Calu3 (cell line): ENCODE data around the gene SV2B. TPM values are rescaled to one million over a fixed set of nuclear protein-coding genes. Genes with fewer than 3 reads are reported as not detected.

ENCODE experiments used
- BruUV-seq: library from RNA; stranded (reverse); fragments of 400-500 nt; replicated peaks from 2 replicates; lab custom pipeline; 2021; lab: Mats Ljungman, UMichigan
- CTCF ChIA-PET: fragments of 300-600 bp; sonication (Branson Sonifier 250); formaldehyde crosslinking; loops from one replicate; lab custom pipeline; 2022; ENCODE audit warnings: antibody characterized with exemption; lab: Charles Lee
- DNase-seq: peaks from one replicate; pipeline ENCODE4 v3.0.0; 2022
- H3K27ac Mint-ChIP-seq: one replicate; pipeline ENCODE4 v1.8.0; 2022; ENCODE audit warnings: mixed read lengths; ENCODE audit not compliant: unreplicated experiment
- H3K27me3 Mint-ChIP-seq: one replicate; pipeline ENCODE4 v1.8.0; 2022; ENCODE audit warnings: mixed read lengths; ENCODE audit not compliant: unreplicated experiment
- H3K36me3 Mint-ChIP-seq: one replicate; pipeline ENCODE4 v1.8.0; 2022; ENCODE audit warnings: mild to moderate bottlenecking, moderate library complexity, mixed read lengths; ENCODE audit not compliant: insufficient read depth, unreplicated experiment
- H3K4me1 Mint-ChIP-seq: one replicate; pipeline ENCODE4 v1.8.0; 2022; ENCODE audit warnings: mild to moderate bottlenecking, low read depth, mixed read lengths; ENCODE audit not compliant: unreplicated experiment
- H3K4me3 Mint-ChIP-seq: one replicate; pipeline ENCODE4 v1.8.0; 2022; ENCODE audit warnings: mild to moderate bottlenecking, low read depth, moderate library complexity, mixed read lengths; ENCODE audit not compliant: unreplicated experiment
- H3K9me3 Mint-ChIP-seq: one replicate; pipeline ENCODE4 v1.8.0; 2022; ENCODE audit warnings: low read depth, mixed read lengths; ENCODE audit not compliant: unreplicated experiment
- CTCF ChIP-seq: fragments of 200-600 bp; IDR thresholded peaks from one replicate; pipeline ENCODE4 v1.8.0; 2022; ENCODE audit warnings: antibody characterized with exemption; ENCODE audit not compliant: unreplicated experiment
- intact Hi-C: fragments of 100-400 bp; cut with micrococcal nuclease; formaldehyde crosslinking; loops from one replicate; pipeline ENCODE4 v1.10.0; 2022; ENCODE audit not compliant: unreplicated experiment
- total RNA-seq: library from RNA; stranded (reverse); gene quantifications from 2 replicates; pipeline ENCODE4 v1.2.3, GENCODE V29; 2022

SV2B gene
- total RNA-seq, 1 experiment from 2014 or later: 2.2 TPM

GRCh38 chr15:91150502-91151160, 50.6 kb downstream of the SV2B start:
- H3K4me3 Mint-ChIP-seq: no peak overlapping the region

GRCh38 chr15:91151781-91152563, 51.9 kb downstream of the SV2B start:
- intact Hi-C loops: no loop called here
- Mint-ChIP-seq H3K4me1 (no peaks in the 10 kb centered on the region), H3K27ac (no peak overlapping the region), H3K36me3 (no peaks in the 10 kb centered on the region), H3K27me3 (peaks cover 99% of the 10 kb centered on the region), H3K4me3 (no peak overlapping the region), H3K9me3 (peaks cover 2% of the 10 kb centered on the region)
- TF ChIP-seq CTCF: no peak
- no TSS peak for BruUV-seq
- CTCF ChIA-PET: interaction anchor here (0.7 kb wide), 2 partner anchors 10 to 623 kb away, joined by 3 read pairs; no protein-coding TSS in a partner anchor
- DNase-seq: no peak

More at GRCh38 chr15:91150502-91151160, 50.6 kb downstream of the SV2B start:
- no peak overlapping the region for H3K27ac Mint-ChIP-seq
- no peak for DNase-seq
- peaks cover 2% of the 10 kb centered on the region for H3K9me3 Mint-ChIP-seq
- CTCF ChIA-PET: no interaction called here
- H3K36me3 Mint-ChIP-seq: no peaks in the 10 kb centered on the region
- TF ChIP-seq CTCF: no peak
- intact Hi-C loops: no loop called here
- H3K27me3 Mint-ChIP-seq: peaks cover 99% of the 10 kb centered on the region
- H3K4me1 Mint-ChIP-seq: no peaks in the 10 kb centered on the region
- BruUV-seq: no TSS peak

- intact Hi-C loops: no loop called here
Observed at GRCh38 chr15:91152896-91153581, 53.0 kb downstream of the SV2B start.

More at GRCh38 chr15:91152896-91153581, 53.0 kb downstream of the SV2B start:
- Mint-ChIP-seq H3K9me3 (peaks cover 2% of the 10 kb centered on the region), H3K4me1 (no peaks in the 10 kb centered on the region), H3K4me3 (no peak overlapping the region), H3K36me3 (no peaks in the 10 kb centered on the region), H3K27ac (no peak overlapping the region), H3K27me3 (peaks cover 99% of the 10 kb centered on the region)
- no peak for TF ChIP-seq CTCF
- DNase-seq: no peak
- BruUV-seq: no TSS peak
- CTCF ChIA-PET: no interaction called here
